Epithelial cell of esophagus (primary cell): ENCODE results near the gene PTPN18.
"Not testable (repeated sequence)": the region's sequence is repeated elsewhere in the genome, so short reads cannot be mapped to it uniquely, and the experiment has no call there.

ENCODE experiments used
- DNase-seq: peaks from one replicate; pipeline ENCODE4 v3.0.0; 2010; ENCODE audit warnings: low read depth
- H3K4me3 ChIP-seq: 2 replicates; pipeline ENCODE4 v1.5.1; 2011; ENCODE audit warnings: mild to moderate bottlenecking, low read length, control low read depth
- CTCF ChIP-seq: IDR thresholded peaks from 2 replicates; pipeline ENCODE4 v1.5.1; 2011; ENCODE audit warnings: low read depth, mild to moderate bottlenecking, low read length, control low read depth, inconsistent platforms; ENCODE audit not compliant: insufficient read depth; ENCODE audit errors: missing control alignments

PTPN18 gene

DNA sequence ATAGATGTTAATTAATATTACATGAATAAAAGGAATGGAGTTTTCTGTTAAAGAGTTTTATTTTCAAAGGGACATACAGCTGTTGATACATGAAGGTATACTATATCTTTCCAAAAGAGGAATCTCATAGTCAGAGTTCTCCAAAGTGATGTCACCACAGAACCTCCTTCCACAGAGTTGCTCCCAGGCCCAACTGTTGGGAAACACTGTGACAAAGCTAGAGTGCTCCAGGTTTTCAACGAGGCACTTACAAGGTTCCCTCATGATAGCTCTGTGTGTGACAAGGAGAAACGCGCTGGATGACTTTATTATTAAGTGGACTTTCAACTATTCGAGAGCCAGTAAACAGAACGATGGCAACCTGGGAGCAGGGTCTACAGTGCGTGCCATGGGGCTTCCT is 33.5 kb downstream of the PTPN18 start:
- H3K4me3 ChIP-seq, result no peak overlapping the region
- no peak for TF ChIP-seq CTCF
- no peak for DNase-seq

DNA sequence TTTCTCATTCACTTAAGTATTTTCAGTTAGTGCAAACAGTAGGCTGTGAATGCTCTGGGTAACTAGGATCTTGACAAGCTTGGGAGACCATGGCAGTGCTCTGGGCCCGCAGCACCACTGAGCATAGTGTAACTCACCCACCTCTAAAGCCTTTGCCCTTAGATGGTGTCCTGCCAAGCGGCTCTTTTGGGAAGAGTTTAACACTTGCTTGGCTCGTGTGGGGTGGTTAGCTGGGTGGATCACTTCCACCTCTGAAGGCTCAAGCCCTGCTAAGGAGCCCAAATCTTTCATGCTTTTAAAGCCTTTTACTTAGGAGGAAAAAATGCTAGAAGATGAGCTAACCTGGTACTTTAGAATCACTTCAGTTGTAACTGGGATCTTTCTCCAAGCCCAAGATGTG is 33.9 kb downstream of the PTPN18 start:
- DNase-seq, result no peak
- no peak for TF ChIP-seq CTCF
- no peak overlapping the region for H3K4me3 ChIP-seq

- peak; percentile 21 for DNase-seq
- TF ChIP-seq CTCF, result no peak
- H3K4me3 ChIP-seq, result peak overlapping the region; percentile 61
These were observed 34.7 kb downstream of the PTPN18 start for GRCh38 chr2:130390460-130391057.

DNA sequence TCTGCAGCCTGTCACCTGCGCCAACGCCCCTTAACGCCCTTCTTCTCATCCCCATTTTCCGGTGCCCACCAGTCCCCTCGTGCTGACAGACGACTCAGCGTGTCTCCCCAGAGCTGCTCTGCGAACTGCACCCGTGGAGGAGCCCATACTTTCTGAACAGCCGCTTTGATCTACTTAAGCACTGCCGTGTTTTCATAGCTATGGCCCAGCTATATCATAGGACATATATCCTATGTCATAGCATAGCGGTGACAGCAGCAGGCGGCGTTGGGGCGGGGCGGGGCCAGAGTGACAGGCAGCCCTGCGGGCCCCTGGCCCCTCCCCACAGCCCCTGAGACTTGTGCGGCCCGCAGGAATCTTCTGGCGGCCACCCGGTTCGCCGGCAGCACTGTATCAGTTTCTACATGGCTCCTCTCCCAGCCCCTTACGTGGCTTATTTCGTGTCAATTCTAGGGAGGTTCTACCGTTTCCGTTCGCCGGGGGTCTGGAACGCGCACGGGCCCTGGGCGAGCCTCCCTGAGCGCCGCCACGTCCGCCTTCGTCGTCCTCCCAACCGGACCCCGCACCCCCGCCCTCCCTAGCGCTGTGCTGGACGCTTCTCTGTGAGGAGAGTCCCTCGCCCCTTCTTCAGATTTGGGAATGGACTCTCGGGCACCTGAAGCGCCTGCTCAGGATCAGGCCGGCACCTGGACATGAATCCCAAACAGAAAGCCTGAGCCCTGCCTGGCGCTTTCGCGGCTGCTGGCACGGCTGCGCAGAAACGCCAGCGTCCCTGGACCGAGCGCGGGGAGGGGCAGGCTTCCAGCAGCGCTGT is 35.4 kb downstream of the PTPN18 start:
- DNase-seq, result peak; percentile 74
- no peak for TF ChIP-seq CTCF
- H3K4me3 ChIP-seq, result peak overlapping the region; percentile 61

DNA sequence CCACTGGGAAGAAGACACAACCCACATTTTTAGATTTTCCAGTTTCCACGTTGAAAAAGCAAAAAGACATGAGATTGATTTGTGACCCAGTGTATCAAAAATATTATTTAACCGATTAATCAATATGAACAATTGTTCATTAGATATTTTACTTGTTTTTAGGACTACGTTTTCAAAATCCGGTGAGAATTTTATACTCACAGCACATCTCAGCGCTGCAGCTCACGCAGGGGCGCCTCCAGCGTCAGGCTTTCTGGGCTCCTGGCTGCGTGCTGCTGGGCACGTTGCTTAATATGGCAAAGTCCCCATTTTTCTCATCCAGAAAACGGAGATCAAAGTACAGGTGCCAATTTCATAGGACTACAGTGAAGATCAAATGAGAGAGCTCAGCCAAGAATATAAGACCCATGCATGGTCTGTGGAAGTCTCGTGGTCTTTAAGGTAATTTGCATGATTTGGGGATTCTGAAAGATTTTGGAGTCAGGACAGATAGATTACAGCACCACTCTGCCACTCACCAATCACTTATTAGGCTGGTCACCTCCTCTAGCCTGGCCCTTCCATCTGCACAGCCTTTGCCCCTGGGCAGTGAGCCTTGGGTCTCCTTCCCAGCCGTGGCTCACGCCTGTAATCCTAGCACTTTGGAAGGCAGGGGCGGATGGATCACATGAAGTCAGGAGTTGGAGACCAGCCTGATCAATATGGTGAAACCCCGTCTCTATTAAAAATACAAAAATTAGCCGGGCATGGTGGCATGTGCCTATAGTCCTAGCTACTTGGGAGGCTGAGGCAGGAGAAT is 36.2 kb downstream of the PTPN18 start:
- H3K4me3 ChIP-seq, result peak overlapping the region; percentile 61

GRCh38 chr2:130393318-130393910 is 37.6 kb downstream of the PTPN18 start:
- TF ChIP-seq CTCF, result no peak
- no peak overlapping the region for H3K4me3 ChIP-seq
- peak; percentile 54 for DNase-seq

More for the DNA sequence above, 36.2 kb downstream of the PTPN18 start:
- no peak for TF ChIP-seq CTCF
- DNase-seq, result no peak

DNA sequence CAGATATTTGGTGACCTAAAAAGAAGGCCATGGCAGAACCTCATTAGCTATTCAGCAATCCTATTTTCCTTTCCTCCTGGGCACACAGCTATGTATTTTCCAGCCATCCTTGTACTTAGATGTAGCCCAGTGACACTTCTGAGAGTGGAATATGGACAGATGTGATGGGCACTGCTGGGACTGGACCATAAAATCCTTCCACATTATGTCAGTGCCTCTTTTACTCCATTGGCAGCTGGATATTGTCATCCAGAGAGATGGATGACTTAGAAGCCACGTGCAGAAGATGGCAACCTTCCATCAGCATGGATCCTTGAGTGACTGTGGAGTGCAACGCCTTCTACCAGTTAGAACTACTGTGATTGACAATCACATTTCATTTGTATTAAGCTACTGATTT is 50.4 kb downstream of the PTPN18 start:
- not testable (repeated sequence) for DNase-seq, H3K4me3 ChIP-seq

- DNase-seq, H3K4me3 ChIP-seq: not testable (repeated sequence)
These were observed 60.8 kb downstream of the PTPN18 start for GRCh38 chr2:130416693-130417092.

- not testable (repeated sequence) for H3K4me3 ChIP-seq, DNase-seq
These were observed 63.0 kb downstream of the PTPN18 start for GRCh38 chr2:130418845-130419244.
